DOHH2 (cell line): ENCODE measurements around the gene HELT.

Experiments
- H3F3A ChIP-seq: fragments of 200-600 bp; sonication (generic), shearing (Covaris generic); 2 replicates; pipeline ENCODE4 v1.6.0; 2016; ENCODE audit warnings: antibody characterized with exemption, mild to moderate bottlenecking; ENCODE audit not compliant: control insufficient read depth, insufficient read depth
- H3K27ac ChIP-seq: fragments of 200-600 bp; sonication (generic); 2 replicates; pipeline ENCODE4 v1.5.1; 2014; ENCODE audit warnings: low read depth, mild to moderate bottlenecking, low read length, moderate library complexity
- H3K27me3 ChIP-seq: fragments of 200-600 bp; sonication (generic); 2 replicates; pipeline ENCODE4 v1.6.1; 2014; ENCODE audit warnings: mild to moderate bottlenecking, low read length, mixed read lengths; ENCODE audit not compliant: control insufficient read depth
- H3K36me3 ChIP-seq: fragments of 200-600 bp; sonication (generic); 2 replicates; pipeline ENCODE4 v1.6.1; 2014; ENCODE audit warnings: mild to moderate bottlenecking, low read length, moderate library complexity, mixed read lengths; ENCODE audit not compliant: control insufficient read depth
- H3K4me1 ChIP-seq: fragments of 200-600 bp; sonication (generic); 2 replicates; pipeline ENCODE4 v1.6.1; 2014; ENCODE audit warnings: mild to moderate bottlenecking, low read length, mixed read lengths; ENCODE audit not compliant: control insufficient read depth
- H3K4me2 ChIP-seq: fragments of 200-600 bp; sonication (generic); 2 replicates; pipeline ENCODE4 v1.6.0; 2014; ENCODE audit warnings: mild to moderate bottlenecking, low read length, moderate library complexity
- H3K4me3 ChIP-seq: fragments of 200-600 bp; sonication (generic); 2 replicates; pipeline ENCODE4 v1.5.1; 2014; ENCODE audit warnings: mild to moderate bottlenecking, low read length, mixed read lengths
- H3K79me2 ChIP-seq: fragments of 200-600 bp; sonication (generic); 2 replicates; pipeline ENCODE4 v1.6.1; 2014; ENCODE audit warnings: mild to moderate bottlenecking, low read length, mixed read lengths; ENCODE audit not compliant: control insufficient read depth
- H3K9me2 ChIP-seq: fragments of 200-600 bp; sonication (generic); replicated peaks from 2 replicates; pipeline ENCODE4 v1.6.1; 2014; ENCODE audit warnings: mild to moderate bottlenecking, low read length, mixed read lengths; ENCODE audit not compliant: control insufficient read depth
- H3K9me3 ChIP-seq: fragments of 200-600 bp; sonication (generic); 2 replicates; pipeline ENCODE4 v1.6.1; 2014; ENCODE audit warnings: antibody characterized with exemption, low read length, mixed read lengths; ENCODE audit not compliant: control insufficient read depth, insufficient read depth
- H4K20me1 ChIP-seq: fragments of 200-600 bp; sonication (generic); 2 replicates; pipeline ENCODE4 v1.6.0; 2014; ENCODE audit warnings: low read depth, mild to moderate bottlenecking, antibody characterized with exemption, low read length, moderate library complexity; ENCODE audit not compliant: control insufficient read depth, insufficient read depth
- CTCF ChIP-seq: fragments of 200-600 bp; sonication (generic); IDR thresholded peaks from one replicate; pipeline ENCODE4 v1.5.1; 2014; ENCODE audit warnings: antibody characterized with exemption, mild to moderate bottlenecking, low read depth, low read length; ENCODE audit not compliant: poor library complexity, severe bottlenecking
- EZH2phosphoT487 ChIP-seq: fragments of 200-600 bp; sonication (generic); IDR thresholded peaks from 2 replicates; pipeline ENCODE4 v1.6.1; 2017; ENCODE audit warnings: borderline replicate concordance, mild to moderate bottlenecking, antibody characterized with exemption, low read length, moderate library complexity, mixed read lengths

HELT gene

DNA sequence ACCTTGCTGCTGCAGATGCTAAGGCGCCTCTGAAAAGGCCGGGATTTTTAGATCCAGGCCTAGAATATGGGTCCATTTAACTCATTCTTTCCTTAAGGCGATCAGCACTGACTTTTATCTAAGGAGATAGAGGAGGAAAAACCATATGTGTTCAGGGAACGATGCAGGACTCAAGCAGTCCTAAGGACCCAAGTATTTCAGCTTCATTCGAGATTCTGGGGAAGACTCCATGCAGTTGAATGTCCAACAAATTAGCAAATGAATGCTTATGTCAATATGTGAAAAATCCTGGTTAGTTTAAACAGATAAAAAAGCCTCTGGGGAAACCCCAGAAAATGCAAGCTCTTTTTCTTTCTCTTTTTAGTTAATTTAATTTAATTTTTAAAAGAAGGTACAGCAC, 36.0 kb downstream of the HELT start:
- peaks cover 14% of the 10 kb centered on the region for H3K27me3 ChIP-seq
- H3K27ac ChIP-seq: no peak overlapping the region
- no peaks in the 10 kb centered on the region for H3K9me2 ChIP-seq
- TF ChIP-seq EZH2phosphoT487 (no peak), CTCF (no peak)
- H4K20me1 ChIP-seq: no peaks in the 10 kb centered on the region
- no peaks in the 10 kb centered on the region for H3K9me3 ChIP-seq
- no peak overlapping the region for H3K4me2 ChIP-seq
- no peaks in the 10 kb centered on the region for H3F3A ChIP-seq
- H3K4me1 ChIP-seq: no peaks in the 10 kb centered on the region
- H3K79me2 ChIP-seq: no peaks in the 10 kb centered on the region
- no peaks in the 10 kb centered on the region for H3K36me3 ChIP-seq
- no peak overlapping the region for H3K4me3 ChIP-seq

GRCh38 chr4:185054886-185055285, 36.6 kb downstream of the HELT start:
- H3K4me3 ChIP-seq: no peak overlapping the region
- no peaks in the 10 kb centered on the region for H3K36me3 ChIP-seq
- H3K79me2 ChIP-seq: no peaks in the 10 kb centered on the region
- H3K9me2 ChIP-seq: no peaks in the 10 kb centered on the region
- H3K9me3 ChIP-seq: no peaks in the 10 kb centered on the region
- no peaks in the 10 kb centered on the region for H4K20me1 ChIP-seq
- H3K27ac ChIP-seq: no peak overlapping the region
- peaks cover 14% of the 10 kb centered on the region for H3K27me3 ChIP-seq
- no peaks in the 10 kb centered on the region for H3F3A ChIP-seq
- H3K4me2 ChIP-seq: no peak overlapping the region
- TF ChIP-seq CTCF (no peak), EZH2phosphoT487 (no peak)
- H3K4me1 ChIP-seq: no peaks in the 10 kb centered on the region

GRCh38 chr4:185061610-185062009, 43.3 kb downstream of the HELT start:
- H3K79me2 ChIP-seq: no peaks in the 10 kb centered on the region
- H3K36me3 ChIP-seq: no peaks in the 10 kb centered on the region
- no peaks in the 10 kb centered on the region for H3K9me2 ChIP-seq
- peaks cover 5% of the 10 kb centered on the region for H3K27me3 ChIP-seq
- H3K4me2 ChIP-seq: no peak overlapping the region
- TF ChIP-seq EZH2phosphoT487 (no peak), CTCF (no peak)
- no peaks in the 10 kb centered on the region for H3F3A ChIP-seq
- H3K27ac ChIP-seq: no peak overlapping the region
- no peak overlapping the region for H3K4me3 ChIP-seq
- H3K9me3 ChIP-seq: no peaks in the 10 kb centered on the region
- H3K4me1 ChIP-seq: peaks cover 5% of the 10 kb centered on the region
- no peaks in the 10 kb centered on the region for H4K20me1 ChIP-seq

DNA sequence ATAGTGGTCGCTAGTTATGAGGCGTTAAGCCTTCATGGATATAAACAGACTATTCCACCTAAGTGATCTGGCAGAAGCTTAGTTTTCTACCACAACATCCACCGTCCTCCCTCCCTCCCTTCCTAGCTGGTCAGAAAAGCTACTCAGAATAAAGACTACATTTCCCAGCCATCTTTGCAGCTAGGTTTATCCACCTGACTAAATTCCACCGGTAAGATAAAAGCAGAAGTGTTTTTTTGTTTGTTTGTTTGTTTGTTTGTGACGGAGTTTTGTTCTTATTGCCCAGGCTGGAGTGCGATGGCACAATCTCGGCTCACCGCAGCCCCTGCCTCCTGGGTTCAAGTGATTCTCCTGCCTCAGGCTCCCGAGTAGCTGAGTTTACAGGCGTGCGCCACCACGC, 44.3 kb downstream of the HELT start:
- H3K27ac ChIP-seq: no peak overlapping the region
- H3K4me2 ChIP-seq: no peak overlapping the region
- H3K9me3 ChIP-seq: no peaks in the 10 kb centered on the region
- no peaks in the 10 kb centered on the region for H3K79me2 ChIP-seq
- H3K36me3 ChIP-seq: no peaks in the 10 kb centered on the region
- no peaks in the 10 kb centered on the region for H3K9me2 ChIP-seq
- TF ChIP-seq EZH2phosphoT487: no peak
- no peak for TF ChIP-seq CTCF
- no peaks in the 10 kb centered on the region for H3F3A ChIP-seq
- H3K27me3 ChIP-seq: no peaks in the 10 kb centered on the region; the same call in 1 of the 2 replicates
- no peaks in the 10 kb centered on the region for H4K20me1 ChIP-seq
- H3K4me1 ChIP-seq: peaks cover 5% of the 10 kb centered on the region
- H3K4me3 ChIP-seq: no peak overlapping the region
